CD1c-positive myeloid dendritic cell (primary cell): ENCODE results near the gene KCNG2.

Experiments
- DNase-seq: peaks from one replicate; pipeline ENCODE4 v3.0.0-alpha.2; 2016; ENCODE audit errors: extremely low spot score

KCNG2 gene

DNA sequence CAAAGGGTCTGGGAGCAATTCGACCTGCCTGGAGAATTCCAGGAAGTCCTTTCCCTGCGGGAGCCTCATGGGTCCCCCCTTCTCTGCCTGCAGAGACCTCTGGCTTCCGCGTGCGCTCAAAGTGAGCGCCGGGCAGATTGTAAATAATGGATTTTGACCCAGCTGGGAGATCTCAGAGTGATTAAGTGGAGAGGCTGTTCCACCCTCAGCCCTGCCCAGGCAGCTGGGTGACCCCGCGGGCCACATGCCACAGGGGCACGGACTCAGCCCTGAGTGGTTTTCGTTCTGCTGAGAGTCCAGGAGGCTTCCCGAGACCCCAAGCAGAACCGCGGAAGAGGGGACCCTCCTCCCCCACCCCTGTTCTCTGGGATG, 1.2 kb downstream of the KCNG2 start:
- DNase-seq = no peak

DNA sequence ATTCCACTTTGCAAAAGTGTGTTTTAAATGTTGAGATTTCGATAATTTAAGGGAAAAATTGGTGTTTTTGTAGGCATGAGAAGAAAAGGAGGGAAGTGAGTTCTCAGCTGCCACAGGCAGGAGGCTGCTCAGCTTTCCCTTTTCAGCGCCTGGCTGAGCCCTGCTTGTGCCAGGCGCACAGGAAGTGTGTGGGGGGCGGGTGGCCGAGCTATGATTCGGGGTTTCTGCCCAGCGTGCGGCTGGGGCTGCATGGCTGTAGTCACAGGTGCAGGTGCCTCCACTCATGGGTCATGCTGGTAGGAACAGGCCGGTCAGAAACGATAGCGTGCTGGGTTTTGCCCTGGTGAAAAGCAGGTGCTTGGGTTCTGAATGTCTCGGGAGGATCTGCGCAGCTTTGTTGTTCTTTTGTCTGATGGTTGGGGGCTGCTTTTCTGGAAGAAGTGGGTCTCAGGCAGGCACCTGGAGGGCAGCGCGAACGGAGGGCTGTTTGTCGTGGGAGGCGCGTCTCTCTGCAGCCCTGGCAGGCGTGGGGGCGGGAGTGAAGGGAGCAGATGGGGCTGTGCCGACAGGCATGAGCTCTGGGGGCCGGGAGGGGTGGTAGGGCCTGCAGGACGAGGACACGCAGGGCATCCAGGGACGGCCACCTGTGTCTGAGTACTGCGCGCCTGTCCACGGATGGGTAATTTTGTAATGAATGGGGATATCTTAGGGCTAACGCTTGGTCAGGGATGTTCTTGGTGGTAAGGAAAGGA, 2.1 kb downstream of the KCNG2 start:
- peak; percentile 32 for DNase-seq

DNA sequence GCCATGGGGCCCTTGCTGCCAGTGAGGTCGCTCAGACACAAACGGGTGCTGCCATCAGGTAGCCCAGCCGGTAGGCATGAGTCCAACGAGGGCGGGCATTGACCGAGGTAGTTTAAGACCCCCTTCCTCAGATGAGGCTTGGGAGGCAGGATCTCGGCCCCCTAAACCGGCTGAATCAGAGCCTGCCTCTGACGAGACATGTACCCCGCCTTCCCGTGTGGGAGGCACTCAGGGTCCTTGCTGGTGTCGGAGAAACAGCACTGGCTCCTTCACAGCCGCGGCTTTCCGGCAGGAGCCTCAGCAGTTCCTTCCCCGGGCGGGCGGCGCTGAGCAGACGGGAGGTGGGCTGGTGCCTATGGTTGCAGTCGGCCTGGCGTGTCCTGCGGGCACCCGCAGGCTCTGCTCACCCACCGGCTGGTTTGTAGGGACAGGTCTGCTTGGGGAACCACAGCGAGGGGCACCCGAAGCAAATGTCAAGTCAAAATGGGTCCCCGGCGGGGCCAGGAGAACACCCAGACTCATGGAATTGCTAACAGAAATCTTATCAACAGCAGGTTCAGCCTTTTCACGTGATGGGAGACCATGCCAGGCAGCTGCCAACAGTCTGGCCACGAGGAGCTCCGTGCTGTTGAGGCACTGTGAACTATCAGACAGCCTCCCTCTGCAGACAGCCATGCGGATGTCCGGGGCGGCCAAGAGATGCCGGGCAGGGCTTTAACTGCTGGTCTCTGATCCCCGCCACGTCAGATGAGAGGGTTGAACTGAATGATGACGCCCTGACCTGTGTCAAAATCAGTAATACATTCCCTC, 2.8 kb downstream of the KCNG2 start:
- no peak for DNase-seq

DNA sequence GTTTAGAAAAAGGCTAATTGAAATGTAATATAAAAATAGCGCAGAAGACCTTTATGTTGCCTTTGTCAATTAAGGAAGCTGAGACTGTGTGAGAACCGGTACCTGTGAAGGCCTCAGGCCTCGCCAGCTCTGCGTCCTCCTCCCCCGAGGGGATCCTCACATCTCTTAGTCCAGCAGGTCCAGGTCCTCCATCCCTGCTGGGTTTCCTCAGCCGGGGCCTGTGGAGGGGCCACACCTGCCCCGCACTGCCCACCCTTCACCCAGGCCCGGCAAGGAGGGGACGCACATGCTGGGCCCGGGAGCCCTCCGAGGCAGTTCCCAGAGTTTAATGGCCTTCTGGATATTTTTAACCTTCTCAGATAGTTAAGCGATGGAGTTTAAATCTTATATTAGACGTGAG, 3.5 kb downstream of the KCNG2 start:
- DNase-seq = no peak

DNA sequence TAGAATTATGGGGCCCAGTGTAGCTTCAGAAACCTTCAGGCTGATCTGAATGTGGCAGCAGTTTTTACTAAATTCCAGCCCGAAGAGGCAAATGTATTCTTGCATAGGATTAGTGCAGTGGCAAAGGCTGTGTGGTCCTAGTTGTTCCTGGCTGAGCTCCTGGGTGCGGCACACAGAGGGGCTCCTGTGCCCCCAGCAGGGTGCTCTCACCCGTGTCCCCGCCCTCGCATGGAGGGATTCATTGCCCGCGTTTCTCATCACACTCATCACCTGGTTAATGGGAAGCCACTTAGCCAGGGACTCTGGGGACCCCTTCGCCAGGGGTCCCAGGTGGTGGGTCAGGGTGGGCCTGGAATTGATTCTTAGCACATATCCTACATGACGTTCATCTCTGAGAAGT, 3.9 kb downstream of the KCNG2 start:
- DNase-seq = no peak

DNA sequence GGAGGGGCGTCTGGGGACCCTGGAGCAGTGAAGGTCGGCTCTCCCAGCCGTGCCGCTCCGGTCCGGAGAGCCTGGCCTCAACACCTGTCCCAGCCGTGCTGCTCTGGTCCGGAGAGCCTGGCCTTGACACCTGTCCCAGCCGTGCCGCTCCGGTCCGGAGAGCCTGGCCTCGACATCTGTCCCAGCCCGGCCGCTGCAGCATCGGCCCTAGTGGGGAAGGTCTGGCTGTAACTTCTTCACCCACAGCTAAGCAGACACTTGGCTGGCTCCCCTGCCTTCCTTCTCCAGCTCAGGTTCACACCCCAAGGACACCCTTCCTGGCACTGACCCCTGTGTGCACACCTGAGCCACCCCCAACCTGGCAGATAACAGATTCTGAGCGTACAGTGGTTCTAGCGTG, 4.6 kb downstream of the KCNG2 start:
- DNase-seq = no peak

DNA sequence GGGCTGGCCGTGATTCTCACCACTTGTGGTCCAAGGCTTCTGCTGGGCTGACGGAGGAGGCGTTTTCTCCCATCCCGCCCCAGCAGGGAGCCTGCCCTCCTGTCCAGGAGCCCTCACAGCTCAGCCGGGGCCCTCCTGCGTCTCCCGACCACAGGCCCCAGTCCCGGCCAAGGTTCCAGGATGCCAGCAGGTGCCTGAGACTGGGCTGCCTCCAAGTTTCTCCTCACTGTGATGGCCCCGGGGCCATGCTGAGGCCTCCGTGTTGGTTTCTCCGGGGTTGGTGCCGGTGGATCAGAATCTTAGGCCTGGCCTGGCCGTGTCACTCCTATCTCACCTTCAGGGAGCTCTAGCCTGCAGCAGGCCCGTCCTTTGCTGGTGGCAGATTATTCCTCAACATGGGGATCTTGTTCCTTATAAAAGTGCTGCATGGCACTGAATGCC, 5.9 kb downstream of the KCNG2 start:
- DNase-seq = no peak

DNA sequence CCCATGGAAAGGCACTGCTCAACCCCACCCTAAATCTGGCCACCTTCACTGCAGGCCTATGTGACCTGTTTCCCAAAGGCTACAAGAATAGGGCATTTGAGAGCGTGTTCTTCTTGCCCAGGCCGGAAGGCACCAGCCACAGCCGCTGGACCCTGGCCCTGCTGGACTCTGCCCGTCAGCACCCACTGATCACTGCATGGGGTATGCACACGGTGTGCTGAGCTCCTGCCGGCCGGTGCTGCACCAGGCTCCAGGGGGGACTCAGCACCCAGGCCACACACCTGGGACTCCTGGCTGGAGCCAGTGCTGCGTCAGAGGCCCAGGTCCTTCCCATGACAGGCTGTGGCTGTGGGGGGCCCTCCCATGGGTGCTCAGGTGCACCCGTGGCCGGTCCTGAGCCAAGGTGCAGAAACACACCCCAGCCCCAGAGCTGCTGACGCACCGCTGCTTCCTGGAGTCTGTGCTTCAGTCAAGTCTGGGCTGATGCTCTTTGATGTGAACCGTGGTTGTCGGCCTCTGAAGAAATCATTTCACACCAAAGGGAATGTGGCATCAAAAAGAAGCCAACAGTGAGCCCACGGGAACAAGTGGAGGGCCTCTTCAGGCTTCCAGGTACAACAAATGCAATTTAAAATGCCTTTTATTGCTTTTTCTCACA, 6.5 kb downstream of the KCNG2 start:
- no peak for DNase-seq

DNA sequence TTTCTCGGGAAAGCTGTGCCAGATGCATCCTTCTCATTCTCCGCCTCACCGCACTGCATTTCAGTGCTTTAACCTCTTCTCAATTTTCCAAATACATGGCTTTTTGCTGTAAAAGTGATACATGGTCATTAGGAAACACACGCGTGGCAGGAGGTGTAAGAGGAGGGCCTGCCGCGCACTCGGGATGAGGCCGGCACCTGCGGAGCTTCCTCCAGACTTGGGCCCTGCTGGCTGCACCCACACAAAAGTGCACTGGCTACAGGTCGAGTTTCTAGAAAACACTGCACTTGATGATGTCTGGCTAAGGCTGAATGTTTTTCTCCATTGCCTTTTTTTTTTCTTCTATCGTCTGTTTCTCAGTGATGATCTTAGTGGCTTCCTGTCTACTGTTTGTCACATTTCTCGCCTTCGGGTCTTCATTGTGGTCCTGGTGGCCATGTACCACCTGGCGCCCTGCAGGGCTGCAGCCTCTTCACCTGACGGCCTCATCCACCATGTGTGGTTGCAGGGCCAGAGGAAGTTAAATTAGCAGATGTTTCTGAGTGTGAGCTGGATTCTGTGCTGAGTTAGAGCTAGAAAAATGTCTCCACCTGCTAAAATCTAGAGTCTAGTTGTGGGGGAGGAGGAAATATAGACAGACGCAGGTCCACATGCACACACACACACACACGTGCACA, 7.6 kb downstream of the KCNG2 start:
- no peak for DNase-seq

DNA sequence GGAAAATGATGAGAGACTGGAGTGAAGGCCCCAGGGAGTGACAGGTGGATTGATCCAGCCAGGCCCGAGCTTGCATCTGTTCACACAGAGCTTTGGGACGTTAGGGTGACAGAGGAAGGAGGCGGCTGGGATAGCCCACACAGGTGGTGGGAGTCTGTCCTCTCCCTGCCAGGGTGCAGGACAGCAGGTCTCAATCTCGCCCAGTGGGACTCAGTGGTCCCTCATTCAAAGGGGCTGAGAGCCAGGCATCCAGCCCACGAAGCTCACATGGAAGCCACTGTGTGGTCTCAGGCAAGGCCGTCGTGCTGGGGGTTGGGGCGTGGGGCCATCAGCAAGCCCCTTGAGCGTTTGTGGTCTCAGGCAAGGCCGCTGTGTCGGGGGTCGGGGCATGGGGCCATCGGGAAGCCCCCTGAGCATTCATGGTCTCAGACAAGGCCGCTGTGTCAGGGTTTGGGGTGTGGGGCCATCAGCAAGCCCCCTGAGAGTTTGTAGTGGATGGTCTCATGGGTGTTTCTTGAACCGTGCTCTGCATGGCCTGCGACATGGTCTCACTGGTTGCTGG, 8.3 kb downstream of the KCNG2 start:
- no peak for DNase-seq

DNA sequence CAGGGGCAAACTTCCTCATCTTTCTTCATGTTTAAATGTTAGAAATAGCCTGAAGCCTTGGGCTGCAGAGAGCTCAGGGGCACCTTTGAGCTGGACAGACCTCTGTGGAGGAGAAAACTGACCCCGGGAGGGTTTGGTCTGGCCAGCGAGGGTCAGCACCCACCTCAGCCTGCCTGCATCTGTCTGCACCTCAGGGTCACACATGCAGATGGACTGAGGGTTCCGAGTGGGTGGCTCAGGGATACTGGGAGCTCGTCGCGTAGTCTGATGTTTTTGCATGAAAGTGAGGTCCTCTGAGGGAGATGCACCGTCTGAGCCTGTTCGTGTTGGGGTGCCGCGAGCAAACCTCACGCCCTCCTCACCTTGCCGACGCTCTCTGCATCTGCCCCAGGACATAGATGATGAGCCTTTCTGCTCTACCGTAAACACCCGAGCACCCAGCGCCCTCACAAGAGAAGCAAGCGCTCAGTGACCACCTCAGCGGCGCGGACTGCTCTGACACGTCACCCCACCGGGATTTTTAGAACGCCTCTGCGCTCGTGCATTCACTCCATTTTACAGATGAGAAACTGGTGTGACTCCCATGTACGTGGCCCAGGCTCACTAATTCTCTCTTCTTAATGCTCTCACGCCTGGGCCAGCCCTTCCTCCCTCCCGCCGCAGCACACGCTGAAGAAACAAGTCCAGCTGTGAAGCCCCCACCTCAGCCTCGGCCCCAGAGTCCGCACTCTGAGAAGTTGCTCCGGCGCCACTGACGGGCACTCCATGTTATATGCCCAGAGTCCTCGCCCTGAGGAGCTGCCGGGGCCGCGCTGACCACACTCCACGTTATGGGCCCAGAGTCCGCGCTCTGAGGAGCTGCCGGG, 9.5 kb downstream of the KCNG2 start:
- DNase-seq = no peak

DNA sequence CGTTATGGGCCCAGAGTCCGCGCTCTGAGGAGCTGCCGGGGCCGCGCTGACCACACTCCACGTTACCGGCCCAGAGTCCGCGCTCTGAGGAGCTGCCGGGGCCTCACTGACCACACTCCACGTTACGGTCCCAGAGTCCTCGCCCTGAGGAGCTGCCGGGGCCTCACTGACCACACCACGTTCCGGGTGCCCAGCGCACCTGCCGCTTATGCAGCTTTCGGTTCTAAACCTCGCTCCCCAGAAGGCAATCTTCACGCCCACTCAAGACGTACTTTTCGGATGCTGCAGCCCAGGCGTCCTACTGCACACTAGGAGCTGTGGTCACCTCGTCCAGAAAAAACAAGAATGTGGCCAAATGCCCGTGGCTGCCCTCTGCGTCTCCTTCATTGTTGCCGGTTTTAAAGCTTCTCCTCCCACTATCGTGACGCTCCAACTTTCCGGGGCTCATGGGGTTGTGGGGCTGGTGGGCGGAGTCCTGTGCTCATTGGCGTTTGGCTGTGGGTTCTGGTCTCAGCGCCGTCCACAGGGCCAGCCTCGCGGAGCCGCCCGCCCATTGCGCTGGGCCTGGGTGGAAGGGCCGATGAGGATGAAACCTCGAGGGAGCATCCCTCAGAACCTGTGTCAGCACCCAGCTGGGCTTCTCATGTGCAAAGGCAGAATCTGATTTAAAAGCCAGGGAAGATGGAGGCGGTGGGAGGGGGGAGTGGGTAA, 11.9 kb downstream of the KCNG2 start:
- no peak for DNase-seq

DNA sequence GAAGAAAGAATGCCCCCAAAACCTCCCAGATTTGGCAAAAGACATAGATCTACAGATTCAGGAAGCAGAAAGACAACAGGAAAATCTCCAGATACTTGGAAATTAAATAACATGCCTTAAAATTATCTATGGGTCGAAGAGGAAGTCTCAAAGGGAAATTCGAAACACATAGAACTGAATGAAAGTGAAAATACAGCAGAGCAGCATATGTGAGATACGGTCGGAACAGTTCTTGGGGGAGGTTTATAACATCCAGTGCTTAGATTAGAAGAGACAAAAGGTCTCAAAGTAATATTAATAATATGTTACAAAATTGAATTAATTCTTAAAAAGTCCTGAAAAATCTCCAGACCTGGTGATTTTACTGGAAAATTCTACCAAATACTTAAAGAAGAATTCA, 14.3 kb downstream of the KCNG2 start:
- no peak for DNase-seq

DNA sequence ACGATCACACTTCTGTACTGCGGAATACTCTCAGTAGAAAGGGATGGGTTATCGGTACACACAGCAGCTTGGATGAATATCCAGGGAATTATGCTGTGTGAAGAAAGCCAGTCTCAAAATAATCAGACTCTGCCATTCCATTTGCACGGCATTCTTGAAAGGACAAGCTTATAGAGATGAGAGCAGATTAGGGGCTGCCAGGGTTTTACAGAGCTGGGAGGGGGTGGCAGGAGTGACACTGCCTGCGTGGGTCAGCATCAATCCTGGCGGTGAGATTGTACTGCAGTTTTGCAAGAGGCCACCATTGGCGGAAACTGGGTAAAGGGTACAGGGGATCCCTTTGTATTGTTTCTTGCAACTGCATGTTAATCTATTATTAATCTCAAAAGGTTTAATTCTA, 16.6 kb downstream of the KCNG2 start:
- no peak for DNase-seq

DNA sequence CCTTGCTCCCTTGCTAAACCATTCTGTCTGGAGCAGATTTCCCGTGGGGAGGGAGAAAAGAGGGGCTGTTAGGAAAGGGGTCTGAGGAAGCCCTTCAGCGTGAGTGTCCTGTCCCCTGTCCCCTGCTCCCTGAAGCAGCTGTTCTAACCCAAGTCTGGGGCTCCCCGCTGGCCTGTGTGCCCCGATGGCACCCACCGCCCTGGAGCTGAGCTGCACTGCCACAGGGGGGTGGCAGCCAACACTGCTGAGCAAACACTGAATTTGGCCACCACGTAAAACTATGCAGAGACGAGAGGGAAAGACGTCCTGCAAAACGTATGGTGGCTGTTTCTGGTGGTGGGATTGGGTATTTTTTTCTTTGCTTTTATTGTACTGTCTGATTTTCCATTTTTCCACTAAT, 17.9 kb downstream of the KCNG2 start:
- DNase-seq = no peak

DNA sequence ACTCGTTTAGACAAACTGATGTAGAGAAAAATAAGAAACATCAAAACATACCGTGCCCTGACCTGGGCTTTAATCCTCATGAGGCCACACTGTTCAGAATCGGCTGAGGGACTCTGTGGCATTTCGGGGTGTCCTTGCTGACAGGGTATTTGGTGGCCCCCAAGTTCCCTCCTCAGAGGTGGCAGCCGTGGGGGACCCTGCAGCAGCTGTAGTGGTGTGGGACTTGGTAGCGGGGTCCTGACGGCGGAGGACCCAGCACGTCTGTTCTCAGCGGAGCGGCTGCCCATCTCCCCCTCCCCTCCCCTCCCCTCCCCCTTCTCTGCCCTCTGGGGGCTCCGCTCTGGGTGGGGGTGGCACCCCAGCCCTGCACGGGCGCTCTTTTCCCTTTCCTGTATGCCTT, 18.4 kb downstream of the KCNG2 start:
- DNase-seq = no peak

DNA sequence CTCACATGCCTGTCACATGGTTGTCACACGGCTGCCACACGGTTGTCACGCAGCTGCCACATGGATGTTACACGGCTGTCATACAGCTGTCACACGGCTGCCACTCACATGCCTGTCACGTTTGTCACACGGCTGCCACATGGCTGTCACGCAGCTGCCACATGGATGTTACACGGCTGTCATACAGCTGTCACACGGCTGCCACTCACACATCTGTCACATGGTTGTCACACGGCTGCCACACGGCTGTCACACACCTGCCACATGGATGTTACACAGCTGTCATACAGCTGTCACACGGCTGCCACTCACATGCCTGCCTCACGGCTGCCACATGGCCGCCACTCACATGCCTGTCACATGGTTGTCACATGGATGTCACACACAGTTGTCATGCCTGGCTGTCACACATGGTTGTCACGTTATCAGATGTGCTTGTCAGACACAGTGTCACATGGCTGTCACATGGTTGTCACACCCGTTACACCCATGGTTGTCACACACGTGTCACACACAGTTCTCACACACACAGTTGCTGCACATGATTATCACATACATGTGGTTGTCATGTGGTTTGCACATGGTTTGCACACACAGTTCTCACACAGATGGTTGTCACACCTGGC, 19.4 kb downstream of the KCNG2 start:
- DNase-seq = no peak

DNA sequence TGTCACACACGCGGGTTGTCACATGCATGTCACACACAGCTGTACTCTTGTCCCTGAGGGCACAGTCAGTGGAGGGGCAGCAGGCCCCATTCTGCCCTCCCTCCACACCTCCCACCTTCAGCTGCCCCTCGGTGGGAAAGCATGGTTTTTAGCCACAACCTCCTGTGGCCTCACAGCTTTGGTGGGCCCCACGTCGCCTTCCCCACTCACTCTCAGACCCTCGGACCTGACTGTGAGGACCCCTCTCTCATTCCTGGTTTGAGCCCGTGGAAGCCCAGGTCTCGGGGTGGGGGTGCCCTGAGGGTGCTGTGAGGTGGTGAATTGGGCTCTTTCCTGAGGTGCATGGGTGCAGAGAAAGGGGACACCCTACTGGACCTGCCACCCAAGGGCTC, 19.9 kb downstream of the KCNG2 start:
- no peak for DNase-seq

DNA sequence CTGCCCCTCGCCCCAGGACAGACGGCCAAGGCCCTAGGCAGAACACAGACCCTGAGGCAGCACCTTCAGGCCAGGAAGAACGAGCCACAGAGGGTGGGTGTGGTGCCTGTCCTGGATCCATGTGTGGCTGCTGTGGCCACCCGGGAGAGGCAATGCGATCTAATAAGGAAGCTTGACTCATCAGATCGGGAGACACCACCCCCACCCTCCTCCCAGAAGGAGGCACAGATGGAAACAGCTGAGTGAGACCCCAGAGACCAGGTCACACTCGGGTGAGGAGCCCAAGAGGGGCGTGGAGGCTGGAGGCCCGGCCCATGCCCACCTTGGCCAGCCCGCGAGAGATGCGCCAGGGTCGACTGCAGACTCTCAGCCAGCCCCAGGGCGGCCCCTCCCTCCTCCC, 20.3 kb downstream of the KCNG2 start:
- no peak for DNase-seq

DNA sequence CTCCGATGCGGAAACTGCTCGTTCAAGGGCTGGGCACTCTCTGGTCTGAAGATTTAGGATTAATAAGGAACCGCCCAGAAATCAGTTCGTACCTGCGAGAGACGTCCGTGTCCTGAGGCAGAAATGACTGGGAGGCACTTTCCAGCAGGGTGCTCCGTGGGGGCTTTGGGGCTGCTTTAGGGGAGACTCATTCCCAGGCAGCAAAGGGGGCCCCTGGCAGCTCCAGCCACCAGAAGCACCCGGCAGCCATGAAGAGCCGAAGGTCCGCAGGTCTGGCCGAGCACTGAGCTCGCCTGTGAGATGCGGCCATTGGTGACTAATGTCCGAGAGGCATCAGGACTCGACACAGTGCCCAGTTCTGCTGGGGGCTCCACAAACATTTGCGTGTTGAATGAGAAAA, 20.9 kb downstream of the KCNG2 start:
- no peak for DNase-seq
